GM10266 (cell line): Measurements from ENCODE around the gene FADS1.

ENCODE experiments used
- DNase-seq: peaks from one replicate; pipeline ENCODE4 v3.0.0; 2012; ENCODE audit errors: extremely low spot score
- TF ChIP-seq, protein P1 (sequence below): IDR thresholded peaks from 2 replicates; pipeline ENCODE4 v1.5.1; 2012; ENCODE audit warnings: mild to moderate bottlenecking, low read depth; ENCODE audit not compliant: control insufficient read depth, insufficient read depth; ENCODE audit errors: missing control alignments

The FADS1 gene

DNA sequence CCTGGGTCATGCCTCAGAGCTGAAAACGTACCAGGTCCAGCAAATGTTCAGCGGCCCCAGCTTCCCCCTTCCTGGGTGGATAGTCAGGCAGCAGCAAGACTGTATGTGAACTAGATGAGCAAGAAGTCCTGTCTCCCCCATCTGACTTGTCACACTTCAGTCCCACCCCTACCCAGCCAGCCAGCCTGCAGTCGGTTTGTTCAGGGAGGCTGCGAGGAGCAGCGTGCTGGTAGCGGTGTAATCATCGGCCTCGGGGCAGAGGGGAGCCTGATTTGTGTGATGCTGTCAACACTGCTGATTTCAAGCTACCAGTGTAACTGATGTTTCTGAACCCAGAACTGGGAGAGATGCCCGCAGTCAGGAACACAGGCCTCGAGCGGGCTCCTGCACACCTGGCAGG, 34.0 kb downstream of the FADS1 start:
- DNase-seq = no peak
- TF ChIP-seq, protein P1, sequence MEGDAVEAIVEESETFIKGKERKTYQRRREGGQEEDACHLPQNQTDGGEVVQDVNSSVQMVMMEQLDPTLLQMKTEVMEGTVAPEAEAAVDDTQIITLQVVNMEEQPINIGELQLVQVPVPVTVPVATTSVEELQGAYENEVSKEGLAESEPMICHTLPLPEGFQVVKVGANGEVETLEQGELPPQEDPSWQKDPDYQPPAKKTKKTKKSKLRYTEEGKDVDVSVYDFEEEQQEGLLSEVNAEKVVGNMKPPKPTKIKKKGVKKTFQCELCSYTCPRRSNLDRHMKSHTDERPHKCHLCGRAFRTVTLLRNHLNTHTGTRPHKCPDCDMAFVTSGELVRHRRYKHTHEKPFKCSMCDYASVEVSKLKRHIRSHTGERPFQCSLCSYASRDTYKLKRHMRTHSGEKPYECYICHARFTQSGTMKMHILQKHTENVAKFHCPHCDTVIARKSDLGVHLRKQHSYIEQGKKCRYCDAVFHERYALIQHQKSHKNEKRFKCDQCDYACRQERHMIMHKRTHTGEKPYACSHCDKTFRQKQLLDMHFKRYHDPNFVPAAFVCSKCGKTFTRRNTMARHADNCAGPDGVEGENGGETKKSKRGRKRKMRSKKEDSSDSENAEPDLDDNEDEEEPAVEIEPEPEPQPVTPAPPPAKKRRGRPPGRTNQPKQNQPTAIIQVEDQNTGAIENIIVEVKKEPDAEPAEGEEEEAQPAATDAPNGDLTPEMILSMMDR = no peak

DNA sequence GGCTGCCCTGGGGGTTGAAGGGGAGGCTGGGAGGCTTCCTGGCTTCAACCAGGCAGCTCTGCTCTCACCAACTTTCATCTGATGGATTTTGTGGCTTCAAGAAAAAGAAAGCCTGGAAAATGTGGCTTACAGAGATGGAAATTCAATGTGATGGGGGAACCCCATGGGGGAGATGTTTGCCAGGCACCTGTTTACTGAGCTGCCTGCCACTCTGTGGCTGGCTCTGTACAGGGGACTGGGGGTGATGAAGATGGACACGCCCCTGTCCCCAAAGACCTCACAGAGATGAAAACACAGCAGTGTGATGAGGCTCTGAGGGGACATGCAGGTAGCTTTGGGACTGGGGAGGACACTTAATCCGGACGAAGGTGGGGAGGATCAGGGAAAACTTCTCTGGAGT, 34.5 kb downstream of the FADS1 start:
- TF ChIP-seq, protein P1 = no peak
- no peak for DNase-seq

DNA sequence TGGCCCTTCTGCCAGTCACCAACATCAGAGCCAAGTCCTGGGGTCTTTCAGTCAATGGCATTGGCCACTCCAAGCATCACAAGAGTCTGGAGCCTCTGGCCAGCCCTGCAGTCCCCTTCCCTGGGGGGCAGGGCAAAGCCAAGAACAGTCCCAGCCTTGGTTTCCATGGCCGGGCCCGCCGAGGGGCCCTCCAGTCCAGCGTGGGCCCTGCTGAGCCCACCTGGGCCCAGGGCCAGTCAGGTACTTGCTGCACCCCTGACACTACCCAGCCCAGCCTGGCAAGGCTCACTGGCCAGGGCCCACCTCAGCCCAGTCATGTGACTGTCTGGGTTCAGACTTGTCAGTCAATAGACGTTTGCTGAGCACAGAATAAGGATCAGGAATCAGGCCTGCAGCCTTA, 35.2 kb downstream of the FADS1 start:
- DNase-seq = no peak
- TF ChIP-seq, protein P1 = no peak

DNA sequence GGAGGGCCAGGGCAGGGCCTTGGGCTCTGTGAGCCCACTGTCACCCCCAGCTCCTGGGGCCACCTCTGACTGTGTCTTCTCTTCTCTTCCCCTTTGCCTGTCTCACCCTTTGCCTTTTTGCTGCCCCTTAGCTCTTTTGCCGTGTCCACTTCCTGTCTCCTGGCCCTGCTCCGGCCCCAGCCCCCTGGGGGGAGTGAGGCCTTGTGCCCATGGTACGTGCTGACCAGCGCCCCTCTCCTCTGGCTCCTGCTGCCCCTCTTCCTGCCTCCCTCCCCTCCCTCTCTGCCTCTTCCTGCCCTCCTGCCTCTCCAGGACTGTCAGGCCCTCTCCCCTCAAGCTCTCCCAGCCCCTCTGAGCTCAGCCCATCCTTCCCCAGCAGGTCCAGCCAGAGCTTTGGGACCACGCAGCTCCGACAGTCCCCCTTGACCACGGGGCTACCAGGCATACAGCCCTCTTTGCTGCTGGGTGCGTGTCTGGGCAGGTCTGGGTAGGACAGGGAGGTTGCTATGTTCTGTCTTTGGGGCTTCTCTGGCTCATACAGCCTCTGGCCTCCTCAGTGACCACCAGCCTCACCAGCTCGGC, 36.1 kb downstream of the FADS1 start:
- TF ChIP-seq, protein P1 = no peak
- DNase-seq = no peak

DNA sequence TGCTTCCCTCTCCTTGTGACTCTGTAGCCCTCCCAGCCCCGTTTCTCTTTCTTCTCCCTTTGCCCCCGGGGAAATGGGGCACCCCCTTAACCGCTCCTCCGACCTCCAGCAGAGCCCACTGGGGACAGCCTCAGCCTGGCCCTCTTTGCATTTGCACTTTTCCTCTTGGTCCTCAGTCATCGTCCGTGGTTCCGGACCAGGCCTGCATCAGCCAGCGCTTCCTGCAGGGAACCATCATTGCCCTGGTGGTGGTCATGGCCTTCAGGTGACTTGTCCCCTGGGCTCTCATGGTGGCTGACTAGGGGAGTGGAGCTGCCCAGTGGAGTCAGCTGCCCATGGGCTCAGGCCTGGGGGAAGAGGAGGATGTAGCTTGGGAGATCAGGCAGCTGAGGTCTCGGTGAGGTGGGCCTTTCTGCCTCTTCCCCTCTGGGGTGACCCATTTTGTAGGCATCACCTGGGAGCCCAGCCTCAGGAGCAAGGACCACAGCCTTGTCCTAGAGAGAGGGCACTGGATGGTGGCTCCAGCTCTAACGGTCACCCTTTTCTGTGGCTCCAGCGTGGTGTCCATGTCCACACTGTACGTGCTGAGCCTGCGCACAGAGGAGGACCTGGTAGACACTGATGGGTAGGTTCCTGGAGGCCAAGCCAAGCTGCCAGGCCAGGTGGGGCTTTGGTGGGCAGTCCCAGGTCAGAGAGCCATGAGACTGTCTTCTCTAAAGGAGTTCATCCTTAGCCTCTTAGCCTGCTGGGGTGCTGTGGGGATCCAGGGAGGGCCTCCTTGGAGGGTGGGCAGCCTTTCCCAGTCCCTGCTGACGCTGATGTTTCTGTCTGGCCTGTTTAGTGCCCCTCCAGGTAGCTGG, 36.9 kb downstream of the FADS1 start:
- TF ChIP-seq, protein P1 = no peak
- DNase-seq = no peak

DNA sequence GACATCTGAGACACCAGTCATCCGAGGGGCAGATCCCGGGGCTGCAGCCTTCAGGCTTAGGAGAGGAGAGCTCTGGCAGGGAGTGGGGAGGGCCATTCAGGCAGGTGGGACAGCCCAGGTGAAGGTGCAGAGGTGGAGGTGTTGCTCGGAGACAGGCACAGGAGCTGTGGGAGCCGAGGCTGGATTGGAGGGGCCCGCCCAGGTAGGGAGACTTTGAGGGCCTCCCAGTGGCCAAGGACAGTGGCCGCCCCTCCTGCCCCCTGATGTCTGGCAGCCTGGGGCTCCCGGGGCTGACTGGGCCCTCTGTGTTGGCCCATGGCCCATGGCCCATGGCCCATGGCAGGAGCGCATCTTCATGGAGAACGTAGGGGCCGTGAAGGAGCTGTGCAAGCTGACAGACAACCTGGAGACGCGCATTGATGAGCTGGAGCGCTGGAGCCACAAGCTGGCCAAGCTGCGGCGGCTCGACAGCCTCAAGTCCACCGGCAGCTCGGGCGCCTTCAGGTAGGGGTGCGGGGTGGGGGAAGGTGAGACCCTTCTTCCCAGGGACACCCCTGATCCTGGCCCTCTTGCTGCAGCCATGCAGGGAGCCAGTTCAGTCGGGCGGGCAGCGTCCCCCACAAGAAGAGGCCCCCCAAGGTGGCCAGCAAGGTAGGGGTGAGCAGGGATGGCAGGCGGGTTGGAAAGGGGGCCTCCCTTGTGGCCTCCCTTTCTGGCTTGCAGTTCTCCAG, 37.7 kb downstream of the FADS1 start:
- DNase-seq = no peak
- TF ChIP-seq, protein P1 = no peak
